Coronary artery (tissue), 2 donors: Measurements from ENCODE around the gene TBC1D4.

Experiments
- DNase-seq: peaks from one replicate; pipeline ENCODE4 v3.0.0-alpha.2; 2017; ENCODE audit warnings: low spot score
- H3K27ac ChIP-seq, 2 donors: fragments of 200-600 bp; sonication (generic); one replicate each; pipeline ENCODE4 v1.5.1; 2016 to 2019
- H3K4me3 ChIP-seq: fragments of 200-600 bp; sonication (generic); 2 replicates; pipeline ENCODE4 v1.5.1; 2016; ENCODE audit warnings: mild to moderate bottlenecking, moderate library complexity
- CTCF ChIP-seq: fragments of 200-600 bp; sonication (generic); IDR thresholded peaks from one replicate; pipeline ENCODE4 v1.5.1; 2019; ENCODE audit warnings: antibody characterized with exemption

Gene TBC1D4

GRCh38 chr13:75327135-75327510 is 154.8 kb downstream of the TBC1D4 start:
- no peak for DNase-seq
- no peak overlapping the region for H3K4me3 ChIP-seq
- no peak for TF ChIP-seq CTCF
- no peak overlapping the region for H3K27ac ChIP-seq

- peak overlapping the region in 1 of 2 donors; percentile 5 for H3K27ac ChIP-seq
- peak overlapping the region; percentile 28 for H3K4me3 ChIP-seq
- no peak for DNase-seq
- no peak for TF ChIP-seq CTCF
Measured at GRCh38 chr13:75326173-75327134, 155.5 kb downstream of the TBC1D4 start.

GRCh38 chr13:75325711-75326110 is 156.3 kb downstream of the TBC1D4 start:
- no peak overlapping the region for H3K4me3 ChIP-seq
- no peak for DNase-seq
- TF ChIP-seq CTCF = no peak
- no peak overlapping the region for H3K27ac ChIP-seq

- Histone ChIP-seq H3K27ac (no peak overlapping the region), H3K4me3 (no peak overlapping the region)
- DNase-seq = no peak
- no peak for TF ChIP-seq CTCF
Measured at GRCh38 chr13:75324413-75324940, 157.5 kb downstream of the TBC1D4 start.

- no peak for DNase-seq
- Histone ChIP-seq H3K4me3 (no peak overlapping the region), H3K27ac (no peak overlapping the region)
- TF ChIP-seq CTCF = no peak
Measured at GRCh38 chr13:75321084-75321483, 160.9 kb downstream of the TBC1D4 start.

- no peak for DNase-seq
- Histone ChIP-seq H3K4me3 (no peak overlapping the region), H3K27ac (no peak overlapping the region)
- no peak for TF ChIP-seq CTCF
Measured at GRCh38 chr13:75319254-75319653, 162.7 kb downstream of the TBC1D4 start.
